Loucy (cell line): ENCODE measurements around the gene RPL3.

Source experiments
- CTCF ChIP-seq: fragments of 200-600 bp; sonication (generic); conservative IDR thresholded peaks from 2 replicates; pipeline ENCODE4 v1.5.1; 2014; ENCODE audit warnings: mild to moderate bottlenecking, antibody characterized with exemption, low read length
- EZH2phosphoT487 ChIP-seq: fragments of 200-600 bp; IDR thresholded peaks from 2 replicates; pipeline ENCODE4 v1.6.1; 2018; ENCODE audit warnings: antibody characterized with exemption, mild to moderate bottlenecking, moderate library complexity, borderline replicate concordance

GRCh38 chr22:39279170-39279850 is 40.1 kb downstream of the RPL3 start:
- TF ChIP-seq CTCF (no peak), EZH2phosphoT487 (no peak)
